SK-N-SH (cell line): ENCODE measurements around the gene DPP4. TPM values are rescaled to one million over a fixed set of nuclear protein-coding genes. Genes with fewer than 3 reads are reported as not detected.

Experiments
- CTCF ChIA-PET: fragments of 300-600, 350-600 bp; formaldehyde crosslinking; extraction: SDS; loops from one replicate; lab custom pipeline; 2021; lab: Yijun Ruan, JAX
- POLR2A ChIA-PET: fragments of 350-600 bp; sonication (Branson Sonifier 250); formaldehyde crosslinking; extraction: SDS; loops from one replicate; lab custom pipeline; 2020; ENCODE audit warnings: antibody characterized with exemption, inconsistent platforms; lab: Yijun Ruan, JAX
- DNase-seq: peaks from one replicate; pipeline ENCODE4 v3.0.0; 2012
- H2AFZ ChIP-seq: fragments of 200-600 bp; sonication (generic); 2 replicates; pipeline ENCODE4 v1.8.1; 2016; ENCODE audit warnings: antibody characterized with exemption, mild to moderate bottlenecking, low read depth
- H3F3A ChIP-seq: fragments of 200-600 bp; sonication (generic); replicated peaks from 2 replicates; pipeline ENCODE3; 2016; ENCODE audit warnings: antibody characterized with exemption, mild to moderate bottlenecking; ENCODE audit not compliant: insufficient read depth
- H3K27ac ChIP-seq, 2 experiments: fragments of 200-500 bp in 1 of 2; fragments of 200-600 bp in 1 of 2; sonication (Bioruptor generic) in 1 of 2; sonication (generic), shearing (Covaris generic) in 1 of 2; 2 replicates each; pipeline versions ENCODE4 v1.5.1 to v1.6.1; 2014 to 2016; ENCODE audit warnings: low read depth in 2 of 2, inconsistent platforms in 1 of 2, low read length in 1 of 2, mild to moderate bottlenecking in 1 of 2, mixed read lengths in 1 of 2
- H3K27me3 ChIP-seq: fragments of 200-600 bp; sonication (generic), shearing (Covaris generic); 2 replicates; pipeline ENCODE4 v1.6.1; 2016; ENCODE audit warnings: mixed run types; ENCODE audit not compliant: insufficient read depth
- H3K36me3 ChIP-seq, 2 experiments: fragments of 200-500 bp in 1 of 2; fragments of 200-600 bp in 1 of 2; sonication (Bioruptor generic) in 1 of 2; sonication (generic) in 1 of 2; replicated peaks in 1 of 2; 2 replicates each; pipeline versions ENCODE3 to v1.5.1; 2014 to 2016; ENCODE audit warnings: low read length in 1 of 2, mild to moderate bottlenecking in 1 of 2; ENCODE audit not compliant: insufficient read depth in 2 of 2, control insufficient read depth in 1 of 2
- H3K4me1 ChIP-seq, 2 experiments: fragments of 200-500 bp in 1 of 2; fragments of 200-600 bp in 1 of 2; sonication (Bioruptor generic) in 1 of 2; sonication (generic), shearing (Covaris generic) in 1 of 2; 2 replicates each; pipeline versions ENCODE4 v1.5.1 to v1.6.1; 2014 to 2016; ENCODE audit warnings: low read depth in 1 of 2, low read length in 1 of 2, mixed run types in 1 of 2; ENCODE audit not compliant: insufficient read depth in 2 of 2, control insufficient read depth in 1 of 2
- H3K4me2 ChIP-seq: fragments of 200-600 bp; sonication (generic), shearing (Covaris generic); 2 replicates; pipeline ENCODE4 v1.6.1; 2017; ENCODE audit warnings: mixed run types
- H3K4me3 ChIP-seq, 2 experiments: fragments of 200-500 bp in 1 of 2; fragments of 200-600 bp in 1 of 2; sonication (Bioruptor generic) in 1 of 2; sonication (generic), shearing (Covaris generic) in 1 of 2; 2 replicates each; pipeline versions ENCODE4 v1.5.1 to v1.8.1; 2014 to 2016; ENCODE audit warnings: low read depth in 2 of 2, inconsistent platforms in 1 of 2, low read length in 1 of 2, mild to moderate bottlenecking in 1 of 2, mixed read lengths in 1 of 2, moderate library complexity in 1 of 2
- H3K79me2 ChIP-seq: fragments of 200-600 bp; sonication (generic); 2 replicates; pipeline ENCODE4 v1.8.1; 2017; ENCODE audit warnings: mild to moderate bottlenecking; ENCODE audit not compliant: insufficient read depth
- H3K9ac ChIP-seq: fragments of 200-600 bp; sonication (generic); 2 replicates; pipeline ENCODE4 v1.6.1; 2017; ENCODE audit warnings: mixed run types
- H3K9me2 ChIP-seq: fragments of 200-600 bp; sonication (generic); 2 replicates; pipeline ENCODE4 v1.6.1; 2017; ENCODE audit warnings: mixed run types
- H3K9me3 ChIP-seq: fragments of 200-600 bp; sonication (generic); 2 replicates; pipeline ENCODE4 v1.6.1; 2017; ENCODE audit warnings: mixed run types, mild to moderate bottlenecking, moderate library complexity
- H4K20me1 ChIP-seq: fragments of 200-600 bp; sonication (generic); 2 replicates; pipeline ENCODE4 v1.6.1; 2017; ENCODE audit warnings: mild to moderate bottlenecking, mixed run types; ENCODE audit not compliant: insufficient read depth
- CHD2 ChIP-seq: fragments of 150-350 bp; IDR thresholded peaks from 2 replicates; pipeline ENCODE4 v1.6.1; 2018; ENCODE audit warnings: low read length; ENCODE audit not compliant: partially characterized antibody
- EP300 ChIP-seq, 2 experiments: IDR thresholded peaks; 2 replicates each; pipeline versions ENCODE4 v1.4.0 to v1.6.1; 2012; ENCODE audit warnings: borderline replicate concordance in 1 of 2, low read depth in 1 of 2, low read length in 1 of 2
- FOSL2 ChIP-seq: IDR thresholded peaks from 2 replicates; pipeline ENCODE4 v1.4.0; 2012; ENCODE audit warnings: low read depth, mild to moderate bottlenecking, moderate library complexity, borderline replicate concordance
- FOXM1 ChIP-seq: IDR thresholded peaks from 2 replicates; pipeline ENCODE4 v1.4.0; 2012; ENCODE audit warnings: low read depth, mild to moderate bottlenecking
- GABPA ChIP-seq: IDR thresholded peaks from 2 replicates; pipeline ENCODE4 v1.4.0; 2012; ENCODE audit warnings: low read depth, mild to moderate bottlenecking
- MAX ChIP-seq: IDR thresholded peaks from 2 replicates; pipeline ENCODE4 v1.4.0; 2012; ENCODE audit warnings: low read depth
- MXI1 ChIP-seq: IDR thresholded peaks from 2 replicates; pipeline ENCODE4 v1.6.1; 2012; ENCODE audit warnings: mild to moderate bottlenecking, low read depth, low read length, improper control_type of control experiment
- RAD21 ChIP-seq: IDR thresholded peaks from 2 replicates; pipeline ENCODE4 v1.6.1; 2012; ENCODE audit warnings: mild to moderate bottlenecking, low read length
- RFX5 ChIP-seq: IDR thresholded peaks from 2 replicates; pipeline ENCODE4 v1.6.1; 2012; ENCODE audit warnings: mild to moderate bottlenecking, improper control_type of control experiment, low read length
- TAF1 ChIP-seq: IDR thresholded peaks from 2 replicates; pipeline ENCODE4 v1.6.1; 2012; ENCODE audit warnings: low read depth, mild to moderate bottlenecking, low read length, moderate library complexity, borderline replicate concordance
- TCF12 ChIP-seq: IDR thresholded peaks from 2 replicates; pipeline ENCODE4 v1.4.0; 2012
- TEAD4 ChIP-seq: IDR thresholded peaks from 2 replicates; pipeline ENCODE4 v1.4.0; 2012; ENCODE audit warnings: mild to moderate bottlenecking, borderline replicate concordance; ENCODE audit not compliant: insufficient read depth
- USF2 ChIP-seq: fragments of 150-350 bp; IDR thresholded peaks from 2 replicates; pipeline ENCODE4 v1.6.1; 2017; ENCODE audit warnings: antibody characterized with exemption, low read length, low read depth, borderline replicate concordance
- YY1 ChIP-seq: IDR thresholded peaks from 2 replicates; pipeline ENCODE4 v1.4.0; 2012; ENCODE audit warnings: low read depth, mild to moderate bottlenecking
- ZBTB33 ChIP-seq: IDR thresholded peaks from 2 replicates; pipeline ENCODE4 v1.4.0; 2012; ENCODE audit warnings: low read depth, borderline replicate concordance
- WGBS: methylation state at CpG from one replicate; pipeline ENCODE4 v1.1.6; 2017; ENCODE audit warnings: low lambda C conversion rate; 5-methylcytosine and 5-hydroxymethylcytosine counted together
- polyA plus RNA-seq, 3 experiments: library from polyadenylated mRNA; depleted of rRNA; stranded (reverse); fragments of >200 nt; gene quantifications; 2 replicates each; pipeline ENCODE4 v1.2.3, GENCODE V29; 2012
- TF ChIP-seq, protein P1 (sequence below): fragments of 200-600 bp; sonication (generic); IDR thresholded peaks from 2 replicates; pipeline ENCODE4 v1.6.1; 2017; ENCODE audit warnings: antibody characterized with exemption, mild to moderate bottlenecking, moderate library complexity
- TF ChIP-seq, protein P2 (sequence below): fragments of 150-350 bp; IDR thresholded peaks from 2 replicates; pipeline ENCODE4 v1.6.1; 2016; ENCODE audit warnings: mild to moderate bottlenecking, low read depth, low read length
- TF ChIP-seq, protein P3 (sequence below): IDR thresholded peaks from 2 replicates; pipeline ENCODE4 v1.6.1; 2012; ENCODE audit warnings: mild to moderate bottlenecking, low read depth, low read length, moderate library complexity

DPP4 gene
- polyA plus RNA-seq, 1 of the 3 experiments (the other 2 are of a cell fraction) = 5.0 TPM

DNA sequence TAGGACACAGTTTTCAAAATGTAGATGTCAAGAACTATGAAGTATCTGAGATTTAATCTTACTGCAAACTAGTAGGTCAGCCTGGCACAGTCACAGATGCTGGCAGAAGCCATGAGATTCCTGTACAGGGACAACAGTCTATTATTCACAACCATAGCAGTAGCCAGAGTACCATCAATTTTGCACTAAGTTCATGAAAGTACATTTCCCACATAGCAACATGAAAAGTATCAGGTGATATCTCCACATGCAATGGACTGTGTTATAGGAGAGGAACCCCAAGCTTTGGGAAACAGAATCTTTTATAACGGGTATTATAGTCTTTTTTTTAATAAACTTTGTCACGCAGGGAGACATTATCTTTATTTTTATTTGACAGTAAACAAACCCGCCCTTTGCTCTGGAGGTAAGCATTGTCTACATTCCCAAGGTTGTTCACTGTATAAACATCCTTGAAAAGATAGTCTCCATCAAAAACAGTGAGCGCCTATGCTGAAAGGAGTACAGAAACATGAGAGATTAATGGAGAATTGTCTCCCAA, 33.4 kb upstream of the DPP4 start:
- no peaks in the 10 kb centered on the region; a peak in 1 of 4 replicates for H3K4me1 ChIP-seq

More for the DNA sequence above, 33.4 kb upstream of the DPP4 start:
- H3K4me3 ChIP-seq = no peak overlapping the region
- H3K79me2 ChIP-seq = no peaks in the 10 kb centered on the region
- CTCF ChIA-PET = interaction anchor here (1.3 kb wide), 1 partner anchor 17 kb away, joined by 3 read pairs; no protein-coding TSS in a partner anchor
- H3K36me3 ChIP-seq = no peaks in the 10 kb centered on the region
- no peaks in the 10 kb centered on the region for H3K27me3 ChIP-seq
- WGBS = 65% methylated on average over 4 of the region's 4 CpGs
- H4K20me1 ChIP-seq = no peaks in the 10 kb centered on the region
- H3F3A ChIP-seq = no peaks in the 10 kb centered on the region
- H3K9me2 ChIP-seq = no peaks in the 10 kb centered on the region
- no peaks in the 10 kb centered on the region for H3K9me3 ChIP-seq
- POLR2A ChIA-PET = no interaction called here
- no peak overlapping the region for H2AFZ ChIP-seq
- H3K27ac ChIP-seq = no peak overlapping the region
- H3K9ac ChIP-seq = no peak overlapping the region
- no peak overlapping the region for H3K4me2 ChIP-seq
- no peak for DNase-seq
- TF ChIP-seq TAF1 (no peak), CHD2 (no peak), ZBTB33 (no peak), EP300 (IDR thresholded peaks at IDR 0.05; ENCODE audit: borderline replicate concordance in 1 of 2, low read depth in 1 of 2, low read length in 1 of 2) (no peak), RFX5 (no peak), MAX (no peak), GABPA (no peak), FOSL2 (no peak), TCF12 (no peak), RAD21 (no peak), TEAD4 (no peak), FOXM1 (no peak), MXI1 (no peak), USF2 (no peak), YY1 (no peak)
- TF ChIP-seq, protein P1, sequence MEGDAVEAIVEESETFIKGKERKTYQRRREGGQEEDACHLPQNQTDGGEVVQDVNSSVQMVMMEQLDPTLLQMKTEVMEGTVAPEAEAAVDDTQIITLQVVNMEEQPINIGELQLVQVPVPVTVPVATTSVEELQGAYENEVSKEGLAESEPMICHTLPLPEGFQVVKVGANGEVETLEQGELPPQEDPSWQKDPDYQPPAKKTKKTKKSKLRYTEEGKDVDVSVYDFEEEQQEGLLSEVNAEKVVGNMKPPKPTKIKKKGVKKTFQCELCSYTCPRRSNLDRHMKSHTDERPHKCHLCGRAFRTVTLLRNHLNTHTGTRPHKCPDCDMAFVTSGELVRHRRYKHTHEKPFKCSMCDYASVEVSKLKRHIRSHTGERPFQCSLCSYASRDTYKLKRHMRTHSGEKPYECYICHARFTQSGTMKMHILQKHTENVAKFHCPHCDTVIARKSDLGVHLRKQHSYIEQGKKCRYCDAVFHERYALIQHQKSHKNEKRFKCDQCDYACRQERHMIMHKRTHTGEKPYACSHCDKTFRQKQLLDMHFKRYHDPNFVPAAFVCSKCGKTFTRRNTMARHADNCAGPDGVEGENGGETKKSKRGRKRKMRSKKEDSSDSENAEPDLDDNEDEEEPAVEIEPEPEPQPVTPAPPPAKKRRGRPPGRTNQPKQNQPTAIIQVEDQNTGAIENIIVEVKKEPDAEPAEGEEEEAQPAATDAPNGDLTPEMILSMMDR = no peak
- TF ChIP-seq, protein P2, sequence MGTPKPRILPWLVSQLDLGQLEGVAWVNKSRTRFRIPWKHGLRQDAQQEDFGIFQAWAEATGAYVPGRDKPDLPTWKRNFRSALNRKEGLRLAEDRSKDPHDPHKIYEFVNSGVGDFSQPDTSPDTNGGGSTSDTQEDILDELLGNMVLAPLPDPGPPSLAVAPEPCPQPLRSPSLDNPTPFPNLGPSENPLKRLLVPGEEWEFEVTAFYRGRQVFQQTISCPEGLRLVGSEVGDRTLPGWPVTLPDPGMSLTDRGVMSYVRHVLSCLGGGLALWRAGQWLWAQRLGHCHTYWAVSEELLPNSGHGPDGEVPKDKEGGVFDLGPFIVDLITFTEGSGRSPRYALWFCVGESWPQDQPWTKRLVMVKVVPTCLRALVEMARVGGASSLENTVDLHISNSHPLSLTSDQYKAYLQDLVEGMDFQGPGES = no peak
- TF ChIP-seq, protein P3, sequence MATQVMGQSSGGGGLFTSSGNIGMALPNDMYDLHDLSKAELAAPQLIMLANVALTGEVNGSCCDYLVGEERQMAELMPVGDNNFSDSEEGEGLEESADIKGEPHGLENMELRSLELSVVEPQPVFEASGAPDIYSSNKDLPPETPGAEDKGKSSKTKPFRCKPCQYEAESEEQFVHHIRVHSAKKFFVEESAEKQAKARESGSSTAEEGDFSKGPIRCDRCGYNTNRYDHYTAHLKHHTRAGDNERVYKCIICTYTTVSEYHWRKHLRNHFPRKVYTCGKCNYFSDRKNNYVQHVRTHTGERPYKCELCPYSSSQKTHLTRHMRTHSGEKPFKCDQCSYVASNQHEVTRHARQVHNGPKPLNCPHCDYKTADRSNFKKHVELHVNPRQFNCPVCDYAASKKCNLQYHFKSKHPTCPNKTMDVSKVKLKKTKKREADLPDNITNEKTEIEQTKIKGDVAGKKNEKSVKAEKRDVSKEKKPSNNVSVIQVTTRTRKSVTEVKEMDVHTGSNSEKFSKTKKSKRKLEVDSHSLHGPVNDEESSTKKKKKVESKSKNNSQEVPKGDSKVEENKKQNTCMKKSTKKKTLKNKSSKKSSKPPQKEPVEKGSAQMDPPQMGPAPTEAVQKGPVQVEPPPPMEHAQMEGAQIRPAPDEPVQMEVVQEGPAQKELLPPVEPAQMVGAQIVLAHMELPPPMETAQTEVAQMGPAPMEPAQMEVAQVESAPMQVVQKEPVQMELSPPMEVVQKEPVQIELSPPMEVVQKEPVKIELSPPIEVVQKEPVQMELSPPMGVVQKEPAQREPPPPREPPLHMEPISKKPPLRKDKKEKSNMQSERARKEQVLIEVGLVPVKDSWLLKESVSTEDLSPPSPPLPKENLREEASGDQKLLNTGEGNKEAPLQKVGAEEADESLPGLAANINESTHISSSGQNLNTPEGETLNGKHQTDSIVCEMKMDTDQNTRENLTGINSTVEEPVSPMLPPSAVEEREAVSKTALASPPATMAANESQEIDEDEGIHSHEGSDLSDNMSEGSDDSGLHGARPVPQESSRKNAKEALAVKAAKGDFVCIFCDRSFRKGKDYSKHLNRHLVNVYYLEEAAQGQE = no peak
- TF ChIP-seq, all 33 proteins: peak for 0
